ENCODE measurements around the gene PSAT1.

The PSAT1 gene

GRCh38 chr9:78316166-78316892 is 19.4 kb downstream of the PSAT1 start:
- no peak for DNase-seq (ENCODE audit: low read depth)

DNA sequence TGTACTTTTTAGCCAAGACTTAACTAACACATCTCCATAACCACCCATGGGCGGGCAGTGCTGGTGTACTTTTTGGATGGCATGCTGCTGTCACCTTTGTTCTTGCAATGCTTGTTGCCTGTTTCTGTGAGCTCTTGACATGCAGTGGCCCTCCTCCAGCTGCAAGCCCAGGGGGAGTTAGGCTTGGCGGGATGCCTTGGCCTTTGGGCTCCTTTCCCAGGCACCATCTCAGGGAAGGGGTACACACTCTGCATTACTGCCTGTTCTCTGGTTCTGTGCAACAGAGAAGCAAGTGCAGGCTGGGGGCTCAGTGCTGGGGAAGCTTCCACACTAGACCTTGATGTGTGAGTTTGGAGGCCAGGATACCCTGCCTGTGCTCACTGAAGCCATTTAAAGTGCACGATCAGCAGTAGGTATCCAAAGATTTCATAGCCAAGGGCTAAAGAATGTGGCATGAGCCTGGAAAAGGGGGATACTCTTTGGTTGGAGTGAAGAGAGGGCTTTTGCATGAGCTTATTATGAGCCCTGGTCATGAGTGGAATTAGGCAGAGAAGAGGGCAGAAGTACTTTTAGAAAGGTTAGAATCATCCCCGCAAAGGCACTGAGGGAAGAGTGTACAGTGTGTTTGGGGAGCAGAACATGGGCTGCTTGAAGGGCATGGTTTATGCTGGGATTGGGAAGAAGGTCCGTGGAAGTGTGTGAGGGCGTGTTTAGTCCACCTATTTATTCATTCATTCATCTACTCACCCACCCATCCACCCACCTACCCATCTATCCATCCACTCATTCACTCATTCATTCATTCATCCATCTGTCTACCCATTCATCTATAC is 22.5 kb downstream of the PSAT1 start:
- DNase-seq (ENCODE audit: low read depth): no peak

GRCh38 chr9:78320030-78320693 is 23.2 kb downstream of the PSAT1 start:
- DNase-seq (ENCODE audit: low read depth): no peak

DNA sequence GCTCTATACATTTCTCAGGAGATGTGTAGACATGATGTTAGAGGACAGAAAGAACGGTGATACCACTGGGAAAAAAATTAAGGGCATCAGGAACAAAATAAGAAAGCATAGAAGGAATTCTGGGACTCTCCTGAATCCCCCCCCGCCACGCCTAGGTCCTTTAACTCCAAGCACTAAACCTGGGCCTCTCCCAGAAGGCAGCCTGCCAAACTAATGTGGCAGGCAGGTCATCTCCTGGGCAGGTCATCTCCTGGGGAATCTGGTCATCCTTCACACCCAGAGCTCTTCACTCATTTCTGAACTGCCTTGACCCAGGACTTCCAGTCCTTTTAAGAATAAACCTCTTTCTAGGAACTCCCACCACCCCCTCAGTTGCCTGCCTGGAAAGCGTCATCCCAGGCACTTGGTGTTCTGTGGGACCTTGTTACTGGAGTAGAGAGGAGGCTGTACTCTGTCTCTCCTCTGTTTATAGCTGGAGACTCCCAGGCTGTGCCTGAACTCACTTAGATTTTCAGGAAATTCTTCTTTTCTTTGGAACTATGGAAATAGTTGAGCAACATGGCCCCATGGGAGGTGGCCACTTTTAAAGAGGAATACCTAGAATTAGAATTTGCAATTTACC is 24.1 kb downstream of the PSAT1 start:
- no peak for DNase-seq (ENCODE audit: low read depth)

GRCh38 chr9:78321505-78321904 is 24.6 kb downstream of the PSAT1 start:
- no peak for DNase-seq (ENCODE audit: low read depth)

- DNase-seq (ENCODE audit: low read depth): no peak
Measured at GRCh38 chr9:78324068-78324650, 27.2 kb downstream of the PSAT1 start.

- DNase-seq (ENCODE audit: low read depth): no peak
Measured at GRCh38 chr9:78324682-78325081, 27.8 kb downstream of the PSAT1 start.

DNA sequence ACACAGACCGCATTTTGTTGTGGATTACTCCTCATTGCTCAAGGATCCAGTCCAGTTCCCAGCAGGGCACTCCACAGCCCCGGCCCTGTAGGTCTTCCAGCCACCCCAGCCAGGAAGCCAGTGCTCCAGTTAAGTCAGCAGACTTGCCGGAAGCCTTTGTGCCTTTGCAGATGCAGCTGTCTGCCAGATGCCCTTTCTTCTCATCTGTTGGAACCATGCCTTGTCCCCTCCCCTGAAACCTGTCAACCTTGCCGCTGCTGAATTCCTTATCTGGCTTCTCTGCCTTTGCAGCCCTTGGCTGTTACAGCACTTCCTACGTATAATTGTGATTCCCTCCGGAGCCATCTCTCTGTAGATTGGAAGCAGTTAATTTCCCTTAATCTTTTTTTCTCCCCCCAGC is 28.4 kb downstream of the PSAT1 start:
- peak; percentile 62 for DNase-seq (ENCODE audit: low read depth)

DNA sequence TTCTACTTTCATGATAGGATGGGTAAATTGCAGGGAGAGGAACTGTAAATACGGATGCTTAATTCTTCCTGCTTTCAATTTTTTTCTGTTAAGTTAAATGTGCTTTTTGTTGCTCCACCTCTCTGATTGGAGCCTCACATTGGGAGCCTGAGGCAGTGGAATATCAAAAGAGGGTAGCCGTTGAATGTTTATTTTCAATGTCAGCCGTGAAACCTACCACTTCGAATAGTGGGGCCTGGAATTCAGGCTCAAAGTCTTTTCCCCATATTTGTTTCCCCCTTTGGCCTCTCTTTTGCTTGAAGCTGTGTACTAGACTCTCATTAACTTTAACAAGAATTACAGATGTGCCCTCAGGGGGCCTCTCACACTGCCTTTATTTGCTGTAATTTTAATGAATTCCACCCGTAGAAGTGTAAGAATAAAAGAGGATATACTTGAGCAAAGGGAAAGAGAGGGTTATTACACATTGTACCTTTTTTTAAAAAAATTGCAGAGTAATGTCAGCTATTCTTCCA is 29.0 kb downstream of the PSAT1 start:
- no peak for DNase-seq (ENCODE audit: low read depth)

GRCh38 chr9:78326564-78326963 is 29.6 kb downstream of the PSAT1 start:
- no peak for DNase-seq (ENCODE audit: low read depth)

DNA sequence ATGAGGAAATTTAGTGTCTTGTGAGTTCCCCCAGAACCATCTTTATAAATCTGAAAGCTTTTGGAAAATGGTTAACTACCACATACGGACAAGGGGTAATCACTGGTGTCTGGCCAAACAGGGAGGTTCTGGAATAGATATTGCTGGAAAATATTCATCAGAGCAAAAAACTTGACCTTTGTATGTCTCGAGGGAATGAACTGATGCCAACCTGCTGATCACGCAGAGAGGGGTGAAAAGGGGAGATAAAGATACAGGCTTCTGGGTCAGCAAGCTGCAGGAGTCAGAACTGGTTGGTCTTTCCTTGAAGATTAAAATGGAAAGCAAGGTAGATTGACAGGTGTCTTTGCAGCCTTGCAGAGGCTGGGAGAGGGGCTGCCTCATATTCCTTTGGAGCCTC is 35.5 kb downstream of the PSAT1 start:
- no peak for DNase-seq (ENCODE audit: low read depth)

GRCh38 chr9:78348848-78349247 is 51.9 kb downstream of the PSAT1 start:
- DNase-seq (ENCODE audit: low read depth): no peak

DNA sequence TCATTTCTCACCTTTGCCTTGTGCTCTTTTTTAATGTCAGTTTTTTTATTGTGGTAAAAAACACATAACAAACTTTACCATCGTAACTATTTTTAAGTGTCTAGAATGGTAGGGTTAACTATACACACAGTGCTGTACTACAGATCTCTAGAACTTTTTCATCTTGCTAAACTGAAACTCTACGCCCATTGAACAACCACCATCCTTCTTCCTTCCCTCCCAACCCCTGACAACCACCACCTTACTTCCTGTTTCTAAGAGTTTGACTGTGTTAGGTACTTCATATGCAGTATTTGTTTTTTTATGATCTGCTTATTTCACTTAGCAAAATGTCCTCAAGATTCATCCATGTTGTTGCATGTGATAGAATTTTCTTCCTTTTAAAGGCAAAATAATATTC is 54.9 kb downstream of the PSAT1 start:
- no peak for DNase-seq (ENCODE audit: low read depth)

DNA sequence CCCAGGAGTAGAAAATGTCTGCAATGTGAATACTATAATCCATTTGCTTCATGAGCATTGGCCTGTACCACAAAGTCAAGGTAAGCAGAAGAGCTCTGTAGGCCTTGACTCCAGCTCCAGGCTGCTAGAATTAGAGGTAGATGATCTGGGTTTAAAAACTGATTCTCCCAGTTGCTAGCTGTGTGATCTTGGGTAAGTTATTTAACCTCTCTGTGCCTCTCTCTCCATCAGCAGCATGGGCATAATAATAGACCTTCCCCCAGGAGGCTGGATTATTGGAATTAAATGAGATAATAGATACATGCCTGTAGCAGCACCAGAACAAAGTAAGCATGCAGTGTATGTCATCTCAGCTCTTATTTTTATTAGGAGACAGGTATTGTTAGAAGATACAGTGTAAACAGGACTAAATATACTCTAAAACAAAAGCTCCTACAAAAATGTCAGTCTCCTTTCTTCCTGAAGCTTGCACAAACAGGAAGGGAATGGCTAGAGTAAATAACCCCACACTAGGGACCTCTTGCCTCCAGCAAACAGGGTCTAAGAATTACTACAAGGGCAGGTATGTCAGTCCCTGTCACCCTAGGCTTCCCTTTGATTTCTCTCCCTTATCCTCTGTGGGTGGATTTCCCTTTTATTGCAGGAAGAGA is 57.5 kb downstream of the PSAT1 start:
- no peak for DNase-seq (ENCODE audit: low read depth)

DNA sequence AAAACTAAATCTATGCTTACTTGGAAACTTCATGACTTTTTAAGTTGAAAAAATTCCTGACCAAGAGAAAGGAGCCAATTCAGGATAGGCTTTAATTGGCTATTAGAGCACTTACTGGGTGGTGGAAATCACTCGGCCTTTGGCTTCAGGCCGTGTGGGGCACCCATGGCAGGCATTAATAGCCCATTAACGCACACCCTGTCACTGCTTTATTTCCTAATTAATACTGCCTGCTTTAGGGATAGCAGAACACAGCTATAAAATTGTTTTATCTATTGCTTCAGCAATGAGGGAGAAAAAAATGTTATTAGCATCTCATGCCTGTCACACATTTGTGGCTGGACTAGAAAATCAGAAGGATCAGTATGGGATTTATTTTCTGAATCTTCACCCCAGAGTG is 58.1 kb downstream of the PSAT1 start:
- DNase-seq (ENCODE audit: low read depth): no peak

GRCh38 chr9:78356634-78357033 is 59.7 kb downstream of the PSAT1 start:
- DNase-seq (ENCODE audit: low read depth): no peak

- DNase-seq (ENCODE audit: low read depth): no peak
Measured at GRCh38 chr9:78357165-78357873, 60.4 kb downstream of the PSAT1 start.

DNA sequence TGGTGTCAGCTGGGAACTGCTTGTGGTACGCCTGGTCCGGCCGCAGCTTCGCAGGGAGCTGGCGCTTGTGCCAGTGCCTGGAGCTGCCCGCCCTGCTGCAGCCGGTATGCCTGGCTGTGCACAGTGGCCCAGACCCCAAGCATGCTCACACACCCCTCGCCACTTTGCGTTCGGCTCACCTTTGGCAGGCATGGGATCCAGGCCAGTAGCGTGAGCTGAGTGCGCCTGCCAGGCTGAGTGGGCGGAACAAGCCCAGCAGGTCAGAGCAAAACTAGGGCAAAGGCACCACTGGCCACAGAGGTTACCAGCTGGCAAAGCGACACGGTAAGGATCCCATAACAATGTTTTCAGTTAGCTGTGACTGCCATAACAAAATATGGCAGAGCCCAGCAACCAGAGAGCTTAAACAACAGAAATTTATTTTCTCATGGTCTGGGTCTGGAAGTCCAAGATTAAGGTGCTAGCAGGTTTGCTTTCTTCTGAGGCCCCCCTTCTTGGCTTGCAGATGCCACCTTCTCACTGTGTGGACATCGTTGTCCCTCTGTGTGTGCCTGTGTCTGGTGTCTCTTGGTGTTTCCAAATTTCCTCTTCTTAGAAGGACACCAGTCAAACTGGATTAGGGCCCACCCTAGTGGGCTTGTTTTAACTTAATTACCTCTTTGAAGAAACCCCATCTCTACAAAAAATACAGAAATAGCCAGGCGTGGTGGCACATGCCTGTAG is 61.6 kb downstream of the PSAT1 start:
- DNase-seq (ENCODE audit: low read depth): no peak

DNA sequence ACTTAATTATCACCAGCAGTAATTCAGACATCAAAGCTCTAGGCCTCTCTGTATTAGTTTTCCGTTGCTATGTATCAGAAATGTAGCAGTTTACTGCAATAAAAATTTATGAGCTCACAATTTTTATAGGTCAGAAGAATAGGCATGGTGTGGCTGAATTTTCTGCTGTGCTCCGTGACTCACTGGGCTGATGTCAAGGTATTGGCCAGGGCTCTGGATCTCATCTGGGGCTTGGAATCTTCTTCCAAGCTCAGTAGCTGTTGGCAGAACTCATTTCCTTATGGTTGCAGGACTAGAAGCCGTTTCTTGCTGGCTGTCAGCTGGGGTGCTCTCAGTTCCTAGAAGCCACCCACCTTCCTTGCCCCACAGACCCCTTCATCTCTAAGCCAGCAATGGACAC is 66.3 kb downstream of the PSAT1 start:
- DNase-seq (ENCODE audit: low read depth): peak; percentile 84

Measured in GM04504 (cell line).